Measurements from ENCODE around the gene CDS2. TPM values are rescaled to one million over a fixed set of nuclear protein-coding genes. Genes with fewer than 3 reads are reported as not detected.

The CDS2 gene
- total RNA-seq, 1 experiment from 2014 or later: 49.1 TPM

- TF ChIP-seq ZNF671 (CRISPR knock-in tag; IDR thresholded peaks at IDR 0.05) (no peak), PREB (CRISPR knock-in tag; IDR thresholded peaks at IDR 0.05; ENCODE audit: borderline replicate concordance) (no peak), ZNF281 (CRISPR knock-in tag; IDR thresholded peaks at IDR 0.05) (no peak), USF1 (CRISPR knock-in tag; IDR thresholded peaks at IDR 0.05) (no peak), CTCF (IDR thresholded peaks at IDR 0.05) (peak; percentile 80), ETV6 (CRISPR knock-in tag; IDR thresholded peaks at IDR 0.05) (0 out of 2 replicates have a peak, but pooled peaks have one; percentile 22), E2F4 (CRISPR knock-in tag; IDR thresholded peaks at IDR 0.05; ENCODE audit: borderline replicate concordance, low read depth) (no peak), MXD4 (CRISPR knock-in tag; IDR thresholded peaks at IDR 0.05; ENCODE audit: borderline replicate concordance) (no peak), JAZF1 (CRISPR knock-in tag; IDR thresholded peaks at IDR 0.05) (no peak), NFYB (CRISPR knock-in tag; conservative IDR thresholded peaks at IDR 0.05; ENCODE audit: low read depth) (no peak), TCF7 (CRISPR knock-in tag; IDR thresholded peaks at IDR 0.05; ENCODE audit: low read depth) (no peak)
- Mint-ChIP-seq H3K4me1 (peaks cover 3% of the 10 kb centered on the region; the same call in 1 of the 2 replicates), H3K36me3 (0 out of 2 replicates have a peak, but pooled peaks cover under 1% of the 10 kb centered on the region), H3K4me3 (no peak overlapping the region), H3K9me3 (no peaks in the 10 kb centered on the region), H3K27ac (no peak overlapping the region), H3K27me3 (ENCODE audit: low read depth) (no peaks in the 10 kb centered on the region)
- CTCF ChIA-PET: interaction anchor here (0.5 to 3.5 kb wide), 36 partner anchors 9 to 323 kb away, joined by 3 to 77 read pairs (median 4); partner anchors contain the start of genes CDS2 and PROKR2
- peak; percentile 100 for ATAC-seq
- POLR2A ChIA-PET: no interaction called here
- peak; percentile 87 for DNase-seq (ENCODE audit: low spot score)
These were observed 78.8 kb downstream of the CDS2 start for GRCh38 chr20:5205348-5206210.

GRCh38 chr20:5207138-5207537, 80.3 kb downstream of the CDS2 start:
- no peaks in the 10 kb centered on the region for H3K36me3 Mint-ChIP-seq
- no peak overlapping the region for H3K27ac Mint-ChIP-seq
- ATAC-seq (no peak), DNase-seq (ENCODE audit: low spot score) (no peak)
- TF ChIP-seq, protein P1, sequence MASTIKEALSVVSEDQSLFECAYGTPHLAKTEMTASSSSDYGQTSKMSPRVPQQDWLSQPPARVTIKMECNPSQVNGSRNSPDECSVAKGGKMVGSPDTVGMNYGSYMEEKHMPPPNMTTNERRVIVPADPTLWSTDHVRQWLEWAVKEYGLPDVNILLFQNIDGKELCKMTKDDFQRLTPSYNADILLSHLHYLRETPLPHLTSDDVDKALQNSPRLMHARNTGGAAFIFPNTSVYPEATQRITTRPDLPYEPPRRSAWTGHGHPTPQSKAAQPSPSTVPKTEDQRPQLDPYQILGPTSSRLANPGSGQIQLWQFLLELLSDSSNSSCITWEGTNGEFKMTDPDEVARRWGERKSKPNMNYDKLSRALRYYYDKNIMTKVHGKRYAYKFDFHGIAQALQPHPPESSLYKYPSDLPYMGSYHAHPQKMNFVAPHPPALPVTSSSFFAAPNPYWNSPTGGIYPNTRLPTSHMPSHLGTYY (CRISPR knock-in tag; IDR thresholded peaks at IDR 0.05): no peak
- TF ChIP-seq RELA (CRISPR knock-in tag; IDR thresholded peaks at IDR 0.05; ENCODE audit: borderline replicate concordance) (no peak), PRRX2 (CRISPR knock-in tag; IDR thresholded peaks at IDR 0.05) (no peak), NFE2L1 (CRISPR knock-in tag; IDR thresholded peaks at IDR 0.05) (no peak), ZNF317 (CRISPR knock-in tag; IDR thresholded peaks at IDR 0.05; ENCODE audit: borderline replicate concordance, low read depth) (no peak), ZNF512 (CRISPR knock-in tag; IDR thresholded peaks at IDR 0.05; ENCODE audit: borderline replicate concordance) (no peak)
- POLR2A ChIA-PET: no interaction called here
- no peaks in the 10 kb centered on the region for H3K9me3 Mint-ChIP-seq
- peaks cover 3% of the 10 kb centered on the region; the same call in 1 of the 2 replicates for H3K4me1 Mint-ChIP-seq
- CTCF ChIA-PET: interaction anchor here (1.1 to 1.7 kb wide), 3 partner anchors 16 to 109 kb away, joined by 3 to 10 read pairs (median 3); no protein-coding TSS in a partner anchor
- H3K4me3 Mint-ChIP-seq: no peak overlapping the region
- no peaks in the 10 kb centered on the region for H3K27me3 Mint-ChIP-seq (ENCODE audit: low read depth)
